NB4 (cell line): Measurements from ENCODE around the gene TRIM67.

Experiments
- TF ChIP-seq, protein P1 (sequence below): IDR thresholded peaks from one replicate; pipeline ENCODE4 v1.5.1; 2012; ENCODE audit warnings: low read depth, low read length
- TF ChIP-seq, protein P2 (sequence below): IDR thresholded peaks from 2 replicates; pipeline ENCODE4 v1.6.1; 2011; ENCODE audit warnings: low read depth, low read length

DNA sequence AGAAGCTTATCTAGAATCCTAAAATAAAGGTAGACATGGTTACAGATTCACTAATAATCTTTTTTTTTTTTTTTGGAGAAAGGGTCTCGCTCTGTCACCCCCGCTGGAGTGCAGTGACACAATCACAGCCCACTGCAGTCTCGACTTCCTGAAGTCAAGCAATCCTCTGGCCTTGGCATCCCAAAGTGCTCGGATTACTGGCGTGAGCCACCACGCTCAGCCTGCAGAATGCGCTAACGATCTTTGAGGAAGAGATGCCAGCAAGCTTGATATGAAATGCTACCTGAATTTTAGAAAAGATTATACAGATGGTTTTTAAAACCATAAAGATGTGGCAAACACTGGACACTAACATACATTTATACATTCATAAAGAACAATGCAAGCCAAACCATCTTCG lies 75.1 kb downstream of the TRIM67 start:
- TF ChIP-seq, protein P1, sequence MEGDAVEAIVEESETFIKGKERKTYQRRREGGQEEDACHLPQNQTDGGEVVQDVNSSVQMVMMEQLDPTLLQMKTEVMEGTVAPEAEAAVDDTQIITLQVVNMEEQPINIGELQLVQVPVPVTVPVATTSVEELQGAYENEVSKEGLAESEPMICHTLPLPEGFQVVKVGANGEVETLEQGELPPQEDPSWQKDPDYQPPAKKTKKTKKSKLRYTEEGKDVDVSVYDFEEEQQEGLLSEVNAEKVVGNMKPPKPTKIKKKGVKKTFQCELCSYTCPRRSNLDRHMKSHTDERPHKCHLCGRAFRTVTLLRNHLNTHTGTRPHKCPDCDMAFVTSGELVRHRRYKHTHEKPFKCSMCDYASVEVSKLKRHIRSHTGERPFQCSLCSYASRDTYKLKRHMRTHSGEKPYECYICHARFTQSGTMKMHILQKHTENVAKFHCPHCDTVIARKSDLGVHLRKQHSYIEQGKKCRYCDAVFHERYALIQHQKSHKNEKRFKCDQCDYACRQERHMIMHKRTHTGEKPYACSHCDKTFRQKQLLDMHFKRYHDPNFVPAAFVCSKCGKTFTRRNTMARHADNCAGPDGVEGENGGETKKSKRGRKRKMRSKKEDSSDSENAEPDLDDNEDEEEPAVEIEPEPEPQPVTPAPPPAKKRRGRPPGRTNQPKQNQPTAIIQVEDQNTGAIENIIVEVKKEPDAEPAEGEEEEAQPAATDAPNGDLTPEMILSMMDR: no peak
- TF ChIP-seq, protein P2, sequence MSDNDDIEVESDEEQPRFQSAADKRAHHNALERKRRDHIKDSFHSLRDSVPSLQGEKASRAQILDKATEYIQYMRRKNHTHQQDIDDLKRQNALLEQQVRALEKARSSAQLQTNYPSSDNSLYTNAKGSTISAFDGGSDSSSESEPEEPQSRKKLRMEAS: no peak
